HG02870 (cell line): ENCODE results near the gene RANBP10.

Experiments
- ATAC-seq: cut with Tn5 transposase; IDR thresholded peaks from one replicate; pipeline ENCODE4 v1.9.1; 2021; ENCODE audit warnings: mild to moderate bottlenecking, moderate library complexity; ENCODE audit not compliant: unreplicated experiment

The RANBP10 gene

GRCh38 chr16:67679935-67680897 is 126.1 kb downstream of the RANBP10 start:
- ATAC-seq, result no peak

- ATAC-seq, result no peak
Measured at GRCh38 chr16:67678354-67679023, 127.9 kb downstream of the RANBP10 start.

GRCh38 chr16:67677712-67678111 is 128.6 kb downstream of the RANBP10 start:
- no peak for ATAC-seq

GRCh38 chr16:67676939-67677338 is 129.4 kb downstream of the RANBP10 start:
- no peak for ATAC-seq

- no peak for ATAC-seq
Measured at GRCh38 chr16:67676516-67676915, 129.8 kb downstream of the RANBP10 start.

GRCh38 chr16:67675999-67676398 is 130.4 kb downstream of the RANBP10 start:
- no peak for ATAC-seq

GRCh38 chr16:67675579-67675935 is 130.8 kb downstream of the RANBP10 start:
- ATAC-seq, result no peak

GRCh38 chr16:67674851-67675578 is 131.3 kb downstream of the RANBP10 start:
- ATAC-seq, result no peak

GRCh38 chr16:67673712-67674580 is 132.4 kb downstream of the RANBP10 start:
- ATAC-seq, result no peak
